Fibroblast of villous mesenchyme (primary cell): ENCODE data around the gene NADK2. TPM values are rescaled to one million over a fixed set of nuclear protein-coding genes. Genes with fewer than 3 reads are reported as not detected.
A peak's percentile ranks its signal among the peaks of the same experiment; 100 is the strongest.

Source experiments
- DNase-seq: peaks from one replicate; pipeline ENCODE4 v3.0.0-alpha.2; 2010; ENCODE audit warnings: low read depth
- H3K4me3 ChIP-seq: 2 replicates; pipeline ENCODE4 v1.5.1; 2011; ENCODE audit warnings: low read depth, mild to moderate bottlenecking, low read length
- total RNA-seq: library from RNA; depleted of rRNA; stranded (reverse); fragments of >200 nt; gene quantifications from 2 replicates; pipeline ENCODE4 v1.2.3, GENCODE V29; 2012
- TF ChIP-seq, protein P1 (sequence below): IDR thresholded peaks from 2 replicates; pipeline ENCODE4 v1.5.1; 2012; ENCODE audit warnings: low read depth, mild to moderate bottlenecking, low read length; ENCODE audit not compliant: insufficient read depth

Gene NADK2
- total RNA-seq, 1 donor, result 36.3 TPM

- peak overlapping the region; percentile 84 for H3K4me3 ChIP-seq
- DNase-seq, result no peak
- TF ChIP-seq, protein P1, sequence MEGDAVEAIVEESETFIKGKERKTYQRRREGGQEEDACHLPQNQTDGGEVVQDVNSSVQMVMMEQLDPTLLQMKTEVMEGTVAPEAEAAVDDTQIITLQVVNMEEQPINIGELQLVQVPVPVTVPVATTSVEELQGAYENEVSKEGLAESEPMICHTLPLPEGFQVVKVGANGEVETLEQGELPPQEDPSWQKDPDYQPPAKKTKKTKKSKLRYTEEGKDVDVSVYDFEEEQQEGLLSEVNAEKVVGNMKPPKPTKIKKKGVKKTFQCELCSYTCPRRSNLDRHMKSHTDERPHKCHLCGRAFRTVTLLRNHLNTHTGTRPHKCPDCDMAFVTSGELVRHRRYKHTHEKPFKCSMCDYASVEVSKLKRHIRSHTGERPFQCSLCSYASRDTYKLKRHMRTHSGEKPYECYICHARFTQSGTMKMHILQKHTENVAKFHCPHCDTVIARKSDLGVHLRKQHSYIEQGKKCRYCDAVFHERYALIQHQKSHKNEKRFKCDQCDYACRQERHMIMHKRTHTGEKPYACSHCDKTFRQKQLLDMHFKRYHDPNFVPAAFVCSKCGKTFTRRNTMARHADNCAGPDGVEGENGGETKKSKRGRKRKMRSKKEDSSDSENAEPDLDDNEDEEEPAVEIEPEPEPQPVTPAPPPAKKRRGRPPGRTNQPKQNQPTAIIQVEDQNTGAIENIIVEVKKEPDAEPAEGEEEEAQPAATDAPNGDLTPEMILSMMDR, result no peak
Measured at GRCh38 chr5:36239370-36240293, 2.1 kb downstream of the NADK2 start.

- no peak for DNase-seq
- H3K4me3 ChIP-seq, result no peak overlapping the region
- TF ChIP-seq, protein P1, result no peak
Measured at GRCh38 chr5:36238502-36239295, 3.0 kb downstream of the NADK2 start.

DNA sequence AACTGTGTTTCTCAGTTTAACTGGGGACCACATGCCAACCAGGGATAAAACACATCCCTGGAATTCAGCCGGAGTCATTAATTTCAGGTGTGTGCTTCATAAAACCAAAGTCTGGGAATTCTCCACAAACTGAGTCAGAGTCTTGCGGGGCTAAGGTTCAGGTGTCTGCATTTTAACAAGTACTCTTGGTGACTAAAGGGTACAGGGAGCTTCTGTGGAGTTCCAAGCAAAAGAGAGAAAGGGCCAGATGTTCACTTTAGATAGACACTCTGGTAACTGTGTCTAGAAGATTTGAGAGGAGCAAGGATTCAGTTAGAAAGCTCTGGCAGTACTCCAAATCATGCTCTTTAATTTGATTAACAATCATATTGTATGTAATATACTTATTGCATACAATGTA lies 4.0 kb downstream of the NADK2 start:
- TF ChIP-seq, protein P1, result no peak
- no peak overlapping the region for H3K4me3 ChIP-seq
- DNase-seq, result no peak

DNA sequence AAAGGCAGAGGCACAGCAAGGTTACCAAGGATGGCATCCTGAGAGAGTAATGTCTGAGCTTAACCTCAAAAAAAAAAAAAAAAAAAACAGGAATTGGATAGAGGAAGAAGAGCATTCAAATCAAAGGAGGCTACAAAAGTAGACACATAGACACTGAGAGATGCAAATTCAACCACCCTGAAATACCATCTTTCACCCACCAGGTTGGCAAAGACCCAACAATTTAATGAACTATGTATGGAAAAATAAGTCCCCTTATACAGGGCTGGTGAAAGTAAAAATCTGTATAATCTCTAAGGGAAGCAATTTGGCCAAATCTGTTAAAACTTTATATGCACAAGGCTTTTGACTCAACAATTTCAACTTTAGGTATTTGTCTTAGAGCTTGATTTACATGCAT lies 4.9 kb downstream of the NADK2 start:
- TF ChIP-seq, protein P1, result no peak
- DNase-seq, result no peak
- H3K4me3 ChIP-seq, result no peak overlapping the region

DNA sequence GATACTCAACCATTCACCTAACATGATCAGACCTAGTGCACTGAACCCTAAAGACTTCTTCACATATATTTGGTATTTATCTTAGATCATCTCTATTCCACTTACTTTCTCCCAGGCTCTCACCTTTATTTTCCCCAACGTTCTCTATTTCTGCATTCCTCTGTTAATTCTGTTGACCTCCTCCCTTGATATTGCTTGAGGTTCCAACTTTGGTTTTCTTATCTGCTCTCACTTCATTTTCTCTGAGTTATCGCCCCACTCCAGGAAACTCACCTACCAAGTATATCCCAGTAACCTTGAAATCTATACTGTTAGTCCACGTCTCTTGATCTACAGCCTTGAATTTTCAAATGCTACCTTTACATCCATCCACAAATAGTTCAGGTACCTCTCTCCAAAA lies 9.2 kb downstream of the NADK2 start:
- no peak for DNase-seq
- TF ChIP-seq, protein P1, result no peak
- H3K4me3 ChIP-seq, result no peak overlapping the region

GRCh38 chr5:36230151-36230790 lies 11.5 kb downstream of the NADK2 start:
- TF ChIP-seq, protein P1, result no peak
- DNase-seq, result no peak
- H3K4me3 ChIP-seq, result no peak overlapping the region
